ENCODE measurements around the gene ATXN2. TPM values are rescaled to one million over a fixed set of nuclear protein-coding genes. Genes with fewer than 3 reads are reported as not detected.
A peak's percentile ranks its signal among the peaks of the same experiment; 100 is the strongest.

The ATXN2 gene
- total RNA-seq, 1 experiment from 2014 or later = 72.9 TPM

DNA sequence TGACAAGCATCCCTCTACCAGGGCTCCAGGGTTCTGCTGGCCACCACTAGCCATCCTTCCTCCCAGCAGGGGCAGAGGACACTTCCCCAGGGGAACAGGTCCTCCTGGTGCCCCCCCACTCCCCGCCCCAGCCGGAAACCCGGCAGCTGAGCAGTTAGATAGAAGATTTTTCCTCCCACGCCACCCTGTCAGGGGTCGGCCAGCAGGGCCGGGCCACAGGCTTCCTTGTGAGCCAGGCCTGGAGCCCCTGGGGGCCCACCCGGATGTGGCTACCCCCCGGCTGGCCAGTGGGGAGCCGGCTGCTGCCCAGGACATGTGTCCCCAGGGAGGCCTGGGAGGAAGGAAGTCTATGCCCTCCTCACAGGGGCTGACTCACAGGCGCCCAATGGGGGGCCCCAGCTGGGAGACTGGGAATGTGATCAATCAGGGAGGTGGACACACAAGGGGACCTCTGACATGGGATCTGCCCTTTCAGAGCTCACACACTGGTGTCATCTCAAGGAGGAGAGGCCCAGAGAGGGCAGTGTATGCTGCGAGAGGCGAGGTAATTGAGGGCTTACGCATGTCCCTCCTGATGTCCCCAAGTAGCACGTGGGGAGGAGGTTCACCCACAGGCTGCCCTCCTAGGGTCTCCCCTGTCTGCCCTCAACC, 189.2 kb downstream of the ATXN2 start:
- H3K9ac ChIP-seq (ENCODE audit: extremely low read depth, insufficient read length, low read length) = no peak overlapping the region

More for the DNA sequence above, 189.2 kb downstream of the ATXN2 start:
- Histone ChIP-seq H3K27ac (ENCODE audit: insufficient read length, low read depth, low read length) (no peak overlapping the region), H3K27me3 (ENCODE audit: insufficient read depth, low read length) (no peaks in the 10 kb centered on the region), H3K18ac (ENCODE audit: insufficient read length, low read depth, low read length) (no peak overlapping the region), H3K56ac (ENCODE audit: insufficient read length, low read depth, low read length) (no peak overlapping the region), H3K79me1 (ENCODE audit: insufficient read depth, low read depth, low read length, poor library complexity, severe bottlenecking) (peaks cover 8% of the 10 kb centered on the region), H2BK5ac (ENCODE audit: insufficient read length, low read length) (no peak overlapping the region), H3K23ac (ENCODE audit: insufficient read length, low read depth, low read length) (no peak overlapping the region), H3K4me2 (ENCODE audit: insufficient read depth, insufficient read length, low read length) (no peak overlapping the region), H4K91ac (ENCODE audit: insufficient read length, low read depth, low read length) (no peak overlapping the region), H2AK5ac (ENCODE audit: insufficient read length, low read length) (no peak overlapping the region), H3K23me2 (ENCODE audit: insufficient read length, low read depth, low read length, poor library complexity, severe bottlenecking) (peaks cover 13% of the 10 kb centered on the region), H3K14ac (ENCODE audit: insufficient read depth, low read length) (no peak overlapping the region), H2BK120ac (ENCODE audit: low read depth, low read length, poor library complexity, severe bottlenecking) (no peak overlapping the region), H2BK15ac (ENCODE audit: low read depth, low read length) (no peak overlapping the region), H2AFZ (ENCODE audit: low read length) (no peak overlapping the region), H2BK20ac (ENCODE audit: low read depth, low read length, poor library complexity, severe bottlenecking) (no peak overlapping the region), H4K20me1 (ENCODE audit: control insufficient read depth, insufficient read depth, insufficient read length) (no peaks in the 10 kb centered on the region), H2BK12ac (ENCODE audit: insufficient read length, low read depth, low read length) (no peak overlapping the region), H4K8ac (replicated peaks; ENCODE audit: insufficient read length, low read depth, low read length) (no peak overlapping the region), H3K4ac (ENCODE audit: low read depth, low read length) (no peak overlapping the region), H3T11ph (ENCODE audit: low read length) (no peak overlapping the region), H3K9me3 (ENCODE audit: control insufficient read depth, low read depth, low read length) (no peaks in the 10 kb centered on the region), H3K79me2 (ENCODE audit: insufficient read depth, low read length) (peaks cover 52% of the 10 kb centered on the region; the same call in 1 of the 2 replicates), H4K5ac (ENCODE audit: insufficient read length, low read depth, low read length) (no peak overlapping the region), H3K4me1 (ENCODE audit: insufficient read depth, low read length) (peaks cover 6% of the 10 kb centered on the region)
- Mint-ChIP-seq H3K9me3 (no peaks in the 10 kb centered on the region), H3K27ac (peak overlapping the region in 2 of 3 experiments; percentile 31 to 53; a peak in 2 of 7 replicates), H3K4me1 (peaks cover 59 to 69% of the 10 kb centered on the region in 2 experiments), H3K36me3 (ENCODE audit: insufficient read depth in 1 of 3, low read depth in 3 of 3) (peaks cover 0 to 1% (median 0%) of the 10 kb centered on the region in 3 experiments; a peak in 1 of 7 replicates), H3K27me3 (ENCODE audit: low read depth) (no peaks in the 10 kb centered on the region; the same call in 1 of the 2 replicates), H3K4me3 (no peak overlapping the region; a peak in 1 of 5 replicates)
- no CpG with 5 or more reads among the region's 14 CpGs for WGBS (ENCODE audit: extremely low coverage, insufficient read length, low lambda C conversion rate)
- peak; percentile 63 for DNase-seq
- TF ChIP-seq, protein P1, sequence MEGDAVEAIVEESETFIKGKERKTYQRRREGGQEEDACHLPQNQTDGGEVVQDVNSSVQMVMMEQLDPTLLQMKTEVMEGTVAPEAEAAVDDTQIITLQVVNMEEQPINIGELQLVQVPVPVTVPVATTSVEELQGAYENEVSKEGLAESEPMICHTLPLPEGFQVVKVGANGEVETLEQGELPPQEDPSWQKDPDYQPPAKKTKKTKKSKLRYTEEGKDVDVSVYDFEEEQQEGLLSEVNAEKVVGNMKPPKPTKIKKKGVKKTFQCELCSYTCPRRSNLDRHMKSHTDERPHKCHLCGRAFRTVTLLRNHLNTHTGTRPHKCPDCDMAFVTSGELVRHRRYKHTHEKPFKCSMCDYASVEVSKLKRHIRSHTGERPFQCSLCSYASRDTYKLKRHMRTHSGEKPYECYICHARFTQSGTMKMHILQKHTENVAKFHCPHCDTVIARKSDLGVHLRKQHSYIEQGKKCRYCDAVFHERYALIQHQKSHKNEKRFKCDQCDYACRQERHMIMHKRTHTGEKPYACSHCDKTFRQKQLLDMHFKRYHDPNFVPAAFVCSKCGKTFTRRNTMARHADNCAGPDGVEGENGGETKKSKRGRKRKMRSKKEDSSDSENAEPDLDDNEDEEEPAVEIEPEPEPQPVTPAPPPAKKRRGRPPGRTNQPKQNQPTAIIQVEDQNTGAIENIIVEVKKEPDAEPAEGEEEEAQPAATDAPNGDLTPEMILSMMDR (conservative IDR thresholded peaks at IDR 0.05) = no peak

Measured in H9 (cell line).